Measurements from ENCODE around the gene FZD4. TPM values are rescaled to one million over a fixed set of nuclear protein-coding genes. Genes with fewer than 3 reads are reported as not detected.

FZD4 gene
- total RNA-seq, 1 experiment from 2014 or later, result 7.7 TPM

DNA sequence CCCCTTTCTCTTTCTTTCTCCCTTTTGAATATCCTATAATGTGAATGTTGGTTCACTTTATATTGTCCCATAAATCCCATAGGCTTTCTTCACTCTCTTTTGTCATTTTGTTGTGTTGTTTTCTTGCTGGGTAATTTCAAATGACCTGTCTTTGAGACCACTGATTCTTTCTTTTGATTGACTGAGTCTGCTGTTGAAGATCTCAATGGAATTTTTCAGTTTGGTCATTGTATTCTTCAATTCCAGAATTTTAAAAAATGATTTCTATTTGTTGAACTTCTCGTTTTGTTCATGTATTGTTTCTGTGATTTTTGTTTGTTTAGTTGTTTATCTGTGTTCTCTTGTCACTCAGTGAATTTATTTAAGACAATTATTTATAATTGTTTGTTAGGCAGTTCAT is 17.5 kb upstream of the FZD4 start (continued):
- TF ChIP-seq TEAD1 (CRISPR knock-in tag; IDR thresholded peaks at IDR 0.05), result no peak

DNA sequence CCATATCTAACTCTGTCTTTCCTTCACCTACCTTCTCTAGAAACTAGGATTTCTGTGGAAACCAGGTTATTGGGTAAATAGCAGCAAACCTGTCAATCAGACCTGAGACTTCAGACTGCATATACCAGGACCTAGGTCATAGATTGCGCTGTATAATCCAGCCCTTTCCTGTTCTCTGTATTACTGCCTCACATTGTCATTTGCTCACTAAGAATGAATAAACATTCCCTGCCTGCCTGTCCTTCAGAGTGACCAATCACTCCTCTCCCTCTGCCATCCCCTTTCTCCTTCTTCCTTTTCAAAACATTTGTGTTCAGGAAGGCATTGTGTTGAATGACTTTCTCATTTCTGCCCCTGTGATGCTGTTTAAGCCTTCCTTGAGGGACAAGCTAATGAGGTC is 14.1 kb upstream of the FZD4 start:
- DNase-seq (ENCODE audit: low spot score), result no peak
- Mint-ChIP-seq H3K9me3 (peaks cover 18% of the 10 kb centered on the region), H3K4me1 (peaks cover 15% of the 10 kb centered on the region), H3K27me3 (ENCODE audit: low read depth) (peaks cover 6% of the 10 kb centered on the region), H3K27ac (no peak overlapping the region; the same call in 1 of the 2 replicates), H3K36me3 (peaks cover 6% of the 10 kb centered on the region), H3K4me3 (no peak overlapping the region)
- no peak for TF ChIP-seq JUN (CRISPR knock-in tag; IDR thresholded peaks at IDR 0.05)
- TF ChIP-seq, protein P1, sequence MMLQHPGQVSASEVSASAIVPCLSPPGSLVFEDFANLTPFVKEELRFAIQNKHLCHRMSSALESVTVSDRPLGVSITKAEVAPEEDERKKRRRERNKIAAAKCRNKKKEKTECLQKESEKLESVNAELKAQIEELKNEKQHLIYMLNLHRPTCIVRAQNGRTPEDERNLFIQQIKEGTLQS (CRISPR knock-in tag; conservative IDR thresholded peaks at IDR 0.05), result no peak
- TF ChIP-seq, protein P2, sequence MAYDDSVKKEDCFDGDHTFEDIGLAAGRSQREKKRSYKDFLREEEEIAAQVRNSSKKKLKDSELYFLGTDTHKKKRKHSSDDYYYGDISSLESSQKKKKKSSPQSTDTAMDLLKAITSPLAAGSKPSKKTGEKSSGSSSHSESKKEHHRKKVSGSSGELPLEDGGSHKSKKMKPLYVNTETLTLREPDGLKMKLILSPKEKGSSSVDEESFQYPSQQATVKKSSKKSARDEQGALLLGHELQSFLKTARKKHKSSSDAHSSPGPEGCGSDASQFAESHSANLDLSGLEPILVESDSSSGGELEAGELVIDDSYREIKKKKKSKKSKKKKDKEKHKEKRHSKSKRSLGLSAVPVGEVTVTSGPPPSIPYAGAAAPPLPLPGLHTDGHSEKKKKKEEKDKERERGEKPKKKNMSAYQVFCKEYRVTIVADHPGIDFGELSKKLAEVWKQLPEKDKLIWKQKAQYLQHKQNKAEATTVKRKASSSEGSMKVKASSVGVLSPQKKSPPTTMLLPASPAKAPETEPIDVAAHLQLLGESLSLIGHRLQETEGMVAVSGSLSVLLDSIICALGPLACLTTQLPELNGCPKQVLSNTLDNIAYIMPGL (CRISPR knock-in tag; IDR thresholded peaks at IDR 0.05), result no peak
- TF ChIP-seq ELF4 (CRISPR knock-in tag; IDR thresholded peaks at IDR 0.05; ENCODE audit: low read depth), result no peak
- TF ChIP-seq RORB (CRISPR knock-in tag; IDR thresholded peaks at IDR 0.05), result no peak
- TF ChIP-seq ZNF138 (CRISPR knock-in tag; conservative IDR thresholded peaks at IDR 0.05), result no peak
- TF ChIP-seq, protein P3, sequence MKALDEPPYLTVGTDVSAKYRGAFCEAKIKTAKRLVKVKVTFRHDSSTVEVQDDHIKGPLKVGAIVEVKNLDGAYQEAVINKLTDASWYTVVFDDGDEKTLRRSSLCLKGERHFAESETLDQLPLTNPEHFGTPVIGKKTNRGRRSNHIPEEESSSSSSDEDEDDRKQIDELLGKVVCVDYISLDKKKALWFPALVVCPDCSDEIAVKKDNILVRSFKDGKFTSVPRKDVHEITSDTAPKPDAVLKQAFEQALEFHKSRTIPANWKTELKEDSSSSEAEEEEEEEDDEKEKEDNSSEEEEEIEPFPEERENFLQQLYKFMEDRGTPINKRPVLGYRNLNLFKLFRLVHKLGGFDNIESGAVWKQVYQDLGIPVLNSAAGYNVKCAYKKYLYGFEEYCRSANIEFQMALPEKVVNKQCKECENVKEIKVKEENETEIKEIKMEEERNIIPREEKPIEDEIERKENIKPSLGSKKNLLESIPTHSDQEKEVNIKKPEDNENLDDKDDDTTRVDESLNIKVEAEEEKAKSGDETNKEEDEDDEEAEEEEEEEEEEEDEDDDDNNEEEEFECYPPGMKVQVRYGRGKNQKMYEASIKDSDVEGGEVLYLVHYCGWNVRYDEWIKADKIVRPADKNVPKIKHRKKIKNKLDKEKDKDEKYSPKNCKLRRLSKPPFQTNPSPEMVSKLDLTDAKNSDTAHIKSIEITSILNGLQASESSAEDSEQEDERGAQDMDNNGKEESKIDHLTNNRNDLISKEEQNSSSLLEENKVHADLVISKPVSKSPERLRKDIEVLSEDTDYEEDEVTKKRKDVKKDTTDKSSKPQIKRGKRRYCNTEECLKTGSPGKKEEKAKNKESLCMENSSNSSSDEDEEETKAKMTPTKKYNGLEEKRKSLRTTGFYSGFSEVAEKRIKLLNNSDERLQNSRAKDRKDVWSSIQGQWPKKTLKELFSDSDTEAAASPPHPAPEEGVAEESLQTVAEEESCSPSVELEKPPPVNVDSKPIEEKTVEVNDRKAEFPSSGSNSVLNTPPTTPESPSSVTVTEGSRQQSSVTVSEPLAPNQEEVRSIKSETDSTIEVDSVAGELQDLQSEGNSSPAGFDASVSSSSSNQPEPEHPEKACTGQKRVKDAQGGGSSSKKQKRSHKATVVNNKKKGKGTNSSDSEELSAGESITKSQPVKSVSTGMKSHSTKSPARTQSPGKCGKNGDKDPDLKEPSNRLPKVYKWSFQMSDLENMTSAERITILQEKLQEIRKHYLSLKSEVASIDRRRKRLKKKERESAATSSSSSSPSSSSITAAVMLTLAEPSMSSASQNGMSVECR (CRISPR knock-in tag; IDR thresholded peaks at IDR 0.05; ENCODE audit: borderline replicate concordance), result no peak
- no peak for TF ChIP-seq SMAD3 (CRISPR knock-in tag; IDR thresholded peaks at IDR 0.05; ENCODE audit: borderline replicate concordance)
- no peak for TF ChIP-seq ZNF232 (CRISPR knock-in tag; IDR thresholded peaks at IDR 0.05)
- TF ChIP-seq ATF1 (CRISPR knock-in tag; IDR thresholded peaks at IDR 0.05), result no peak
- TF ChIP-seq, protein P4, sequence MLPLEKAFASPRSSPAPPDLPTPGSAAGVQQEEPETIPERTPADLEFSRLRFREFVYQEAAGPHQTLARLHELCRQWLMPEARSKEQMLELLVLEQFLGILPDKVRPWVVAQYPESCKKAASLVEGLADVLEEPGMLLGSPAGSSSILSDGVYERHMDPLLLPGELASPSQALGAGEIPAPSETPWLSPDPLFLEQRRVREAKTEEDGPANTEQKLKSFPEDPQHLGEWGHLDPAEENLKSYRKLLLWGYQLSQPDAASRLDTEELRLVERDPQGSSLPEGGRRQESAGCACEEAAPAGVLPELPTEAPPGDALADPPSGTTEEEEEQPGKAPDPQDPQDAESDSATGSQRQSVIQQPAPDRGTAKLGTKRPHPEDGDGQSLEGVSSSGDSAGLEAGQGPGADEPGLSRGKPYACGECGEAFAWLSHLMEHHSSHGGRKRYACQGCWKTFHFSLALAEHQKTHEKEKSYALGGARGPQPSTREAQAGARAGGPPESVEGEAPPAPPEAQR (CRISPR knock-in tag; IDR thresholded peaks at IDR 0.05), result no peak
- no peak for TF ChIP-seq CREB1 (CRISPR knock-in tag; IDR thresholded peaks at IDR 0.05)
- no peak for TF ChIP-seq CREM (CRISPR knock-in tag; IDR thresholded peaks at IDR 0.05)
- no peak for TF ChIP-seq MXD4 (CRISPR knock-in tag; IDR thresholded peaks at IDR 0.05; ENCODE audit: borderline replicate concordance)
- TF ChIP-seq NFE2L1 (CRISPR knock-in tag; IDR thresholded peaks at IDR 0.05), result no peak
- TF ChIP-seq, protein P5, sequence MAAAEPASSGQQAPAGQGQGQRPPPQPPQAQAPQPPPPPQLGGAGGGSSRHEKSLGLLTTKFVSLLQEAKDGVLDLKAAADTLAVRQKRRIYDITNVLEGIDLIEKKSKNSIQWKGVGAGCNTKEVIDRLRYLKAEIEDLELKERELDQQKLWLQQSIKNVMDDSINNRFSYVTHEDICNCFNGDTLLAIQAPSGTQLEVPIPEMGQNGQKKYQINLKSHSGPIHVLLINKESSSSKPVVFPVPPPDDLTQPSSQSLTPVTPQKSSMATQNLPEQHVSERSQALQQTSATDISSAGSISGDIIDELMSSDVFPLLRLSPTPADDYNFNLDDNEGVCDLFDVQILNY (CRISPR knock-in tag; IDR thresholded peaks at IDR 0.05), result no peak
- TF ChIP-seq, protein P6, sequence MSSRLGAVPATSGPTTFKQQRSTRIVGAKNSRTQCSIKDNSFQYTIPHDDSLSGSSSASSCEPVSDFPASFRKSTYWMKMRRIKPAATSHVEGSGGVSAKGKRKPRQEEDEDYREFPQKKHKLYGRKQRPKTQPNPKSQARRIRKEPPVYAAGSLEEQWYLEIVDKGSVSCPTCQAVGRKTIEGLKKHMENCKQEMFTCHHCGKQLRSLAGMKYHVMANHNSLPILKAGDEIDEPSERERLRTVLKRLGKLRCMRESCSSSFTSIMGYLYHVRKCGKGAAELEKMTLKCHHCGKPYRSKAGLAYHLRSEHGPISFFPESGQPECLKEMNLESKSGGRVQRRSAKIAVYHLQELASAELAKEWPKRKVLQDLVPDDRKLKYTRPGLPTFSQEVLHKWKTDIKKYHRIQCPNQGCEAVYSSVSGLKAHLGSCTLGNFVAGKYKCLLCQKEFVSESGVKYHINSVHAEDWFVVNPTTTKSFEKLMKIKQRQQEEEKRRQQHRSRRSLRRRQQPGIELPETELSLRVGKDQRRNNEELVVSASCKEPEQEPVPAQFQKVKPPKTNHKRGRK (CRISPR knock-in tag; IDR thresholded peaks at IDR 0.05; ENCODE audit: borderline replicate concordance), result no peak
- ChIA-PET CTCF (no interaction called here), POLR2A (no interaction called here)
- ATAC-seq, result no peak
